ENCODE results near the gene WDR88.
"Not testable (repeated sequence)": the region's sequence is repeated elsewhere in the genome, so short reads cannot be mapped to it uniquely, and the experiment has no call there.

WDR88 gene
- total RNA-seq: 0 to 0.05 reads per million in 2 donors

- no peak for DNase-seq
Measured at GRCh38 chr19:33132021-33132420, at the start of gene WDR88. Gene WDR88 (plus strand): TSS chr19:33132114. CDS start chr19:33132170, 56 bp downstream.

GRCh38 chr19:33085570-33086128, 46.3 kb upstream of the WDR88 start:
- no peak for DNase-seq

- no peak for DNase-seq
Measured at GRCh38 chr19:33086955-33087354, 45.0 kb upstream of the WDR88 start.

GRCh38 chr19:33089010-33089409, 42.9 kb upstream of the WDR88 start:
- DNase-seq: no peak

DNA sequence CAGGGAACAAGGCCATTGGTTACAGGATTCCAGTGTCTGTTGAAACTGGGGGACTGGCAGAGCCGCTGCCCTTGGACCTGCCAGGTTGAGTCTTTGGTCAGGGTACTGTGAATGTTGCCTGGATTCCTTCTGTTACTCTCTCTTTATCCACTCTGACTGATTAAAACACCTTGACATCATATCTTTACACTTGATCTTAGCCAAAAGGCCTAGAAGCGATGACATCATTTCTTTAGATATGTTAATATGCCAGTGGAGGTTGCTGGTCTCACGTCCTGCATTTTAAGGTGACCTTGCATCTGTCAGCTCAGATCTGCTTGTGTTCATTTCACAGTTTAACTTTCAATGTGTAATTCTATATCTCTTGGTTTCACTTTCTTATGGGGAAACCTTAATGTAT, 41.7 kb upstream of the WDR88 start:
- DNase-seq: no peak

DNA sequence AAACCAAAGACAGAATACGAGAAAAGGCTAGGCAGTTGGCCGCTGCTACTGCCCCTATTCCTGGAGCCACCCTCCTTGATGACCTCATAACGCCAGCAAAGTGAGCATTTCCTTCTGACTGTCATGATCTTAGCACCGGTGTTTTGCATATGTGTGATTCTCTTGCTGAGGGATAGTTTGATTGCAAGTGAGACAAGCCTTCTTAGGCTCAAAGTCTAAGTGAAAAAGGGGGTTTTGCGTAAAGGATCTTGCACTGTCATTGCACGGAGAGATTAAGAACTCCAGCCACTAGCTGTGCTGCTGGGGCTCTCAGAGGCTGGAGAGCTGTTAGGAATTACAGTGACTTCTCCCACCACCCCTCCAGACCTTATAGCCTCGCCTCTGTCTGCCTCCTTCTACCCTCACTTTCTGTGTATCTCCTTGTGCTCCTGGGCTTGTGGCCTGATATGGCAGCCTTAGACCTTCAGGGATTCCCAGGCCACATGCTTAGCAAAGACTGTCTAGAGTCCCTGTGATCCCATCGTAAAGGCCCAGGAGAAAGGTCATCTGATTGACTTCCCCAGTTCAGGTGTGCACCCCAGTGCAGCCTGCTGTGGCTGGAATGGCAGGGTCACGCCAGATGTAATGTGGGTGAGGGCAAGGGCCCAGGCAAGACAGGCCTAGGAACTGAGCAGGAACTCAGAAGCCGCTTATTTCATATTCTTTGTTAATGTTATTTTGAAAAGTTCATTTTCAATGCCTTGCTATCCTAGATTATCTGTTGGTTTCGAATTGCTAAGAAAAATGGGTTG, 38.3 kb upstream of the WDR88 start:
- no peak for DNase-seq

GRCh38 chr19:33094436-33095067, 37.4 kb upstream of the WDR88 start:
- no peak for DNase-seq

- no peak for DNase-seq
Measured at GRCh38 chr19:33096005-33096404, 35.9 kb upstream of the WDR88 start.

- no peak for DNase-seq
Measured at GRCh38 chr19:33098055-33098534, 33.8 kb upstream of the WDR88 start.

DNA sequence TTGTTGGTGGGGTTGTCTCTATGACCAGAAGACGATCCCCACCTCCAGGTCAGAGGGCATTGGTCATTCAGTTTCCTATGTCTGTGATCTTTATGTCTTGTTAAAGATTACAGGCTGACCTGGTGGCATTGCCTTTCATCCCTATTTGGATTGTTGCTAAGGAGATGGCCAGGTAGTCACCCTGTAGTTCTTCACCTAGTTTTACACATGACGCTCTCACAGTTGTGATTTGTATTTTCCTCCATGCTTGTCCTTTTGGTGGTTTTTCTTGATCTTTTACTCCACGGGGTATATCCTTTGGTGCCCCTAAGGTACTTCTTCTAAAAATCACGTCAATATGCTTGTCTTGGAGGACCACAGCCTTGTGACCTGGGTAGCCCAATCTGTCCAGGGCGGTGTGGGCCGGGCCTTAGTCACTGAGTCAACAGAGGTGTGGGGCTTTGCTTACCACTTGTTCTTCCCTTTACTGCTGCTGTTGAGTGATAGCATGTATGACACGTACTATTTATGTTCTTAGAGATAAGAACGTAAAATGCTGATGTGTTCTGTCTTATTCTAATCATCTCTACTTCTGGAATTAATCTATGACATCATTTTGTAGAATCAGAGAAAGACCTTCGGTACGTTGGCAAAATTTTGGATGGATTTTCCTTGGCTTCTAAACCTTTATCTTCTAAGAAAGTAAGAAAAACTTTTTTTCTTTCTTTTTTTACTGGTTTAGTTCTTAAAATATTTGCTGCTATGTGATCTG, 30.8 kb upstream of the WDR88 start:
- no peak for DNase-seq

- no peak for DNase-seq
Measured at GRCh38 chr19:33102893-33103292, 29.0 kb upstream of the WDR88 start.

- no peak for DNase-seq
Measured at GRCh38 chr19:33108161-33108560, 23.8 kb upstream of the WDR88 start.

DNA sequence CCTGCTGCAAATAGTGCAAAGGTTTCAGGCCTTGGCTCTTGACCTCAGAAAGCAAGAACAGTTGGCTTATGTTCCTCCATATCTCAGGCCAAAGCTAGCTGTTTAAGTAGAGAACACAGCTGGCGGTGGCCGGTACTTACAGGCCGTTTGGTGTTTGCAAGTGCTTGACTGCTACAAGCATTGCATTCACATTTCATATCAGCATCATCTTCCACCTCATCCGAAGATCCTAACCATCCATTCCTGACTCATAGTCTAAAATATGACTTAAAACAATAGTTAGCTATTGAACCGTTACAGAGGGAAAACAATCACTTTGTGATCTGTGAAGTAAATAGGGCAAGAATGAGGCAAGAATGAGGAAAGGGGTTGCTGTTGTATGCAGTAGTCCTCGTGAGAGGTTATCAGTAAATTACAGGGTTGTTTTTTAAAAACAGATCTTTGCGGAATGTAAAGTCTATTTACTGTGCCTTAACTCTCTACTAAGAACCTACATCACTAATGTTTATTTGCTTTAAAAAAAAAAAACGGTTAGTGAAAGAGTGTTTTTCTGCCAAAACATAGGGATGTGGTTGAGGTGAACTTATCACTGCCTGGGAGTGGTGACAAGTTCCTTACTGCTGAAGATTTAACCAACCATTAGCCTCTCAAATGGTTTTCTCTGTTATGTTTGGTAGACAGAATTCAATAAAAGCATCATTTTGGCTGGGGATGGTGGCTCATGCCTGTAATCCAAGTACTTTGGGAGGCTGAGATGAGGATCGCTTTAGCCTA, 21.6 kb upstream of the WDR88 start:
- DNase-seq: no peak

DNA sequence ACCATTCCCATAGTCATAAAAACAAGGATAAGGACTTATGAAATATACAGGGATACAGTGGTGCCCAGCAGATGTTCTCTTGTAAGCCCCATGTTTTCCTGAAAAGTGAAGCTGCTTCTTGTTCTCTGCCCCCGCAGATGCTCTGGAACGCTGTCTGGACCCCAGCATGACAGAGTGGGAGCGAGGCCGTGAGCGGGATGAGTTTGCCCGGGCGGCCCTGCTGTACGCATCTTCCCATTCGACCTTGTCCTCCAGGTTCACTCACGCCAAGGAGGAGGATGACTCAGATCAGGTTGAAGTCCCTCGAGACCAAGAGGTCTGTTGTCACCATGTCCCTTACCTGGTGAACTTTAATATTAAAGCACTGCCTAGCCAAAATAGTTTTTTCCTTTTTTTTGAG, 20.3 kb upstream of the WDR88 start:
- no peak for DNase-seq

DNA sequence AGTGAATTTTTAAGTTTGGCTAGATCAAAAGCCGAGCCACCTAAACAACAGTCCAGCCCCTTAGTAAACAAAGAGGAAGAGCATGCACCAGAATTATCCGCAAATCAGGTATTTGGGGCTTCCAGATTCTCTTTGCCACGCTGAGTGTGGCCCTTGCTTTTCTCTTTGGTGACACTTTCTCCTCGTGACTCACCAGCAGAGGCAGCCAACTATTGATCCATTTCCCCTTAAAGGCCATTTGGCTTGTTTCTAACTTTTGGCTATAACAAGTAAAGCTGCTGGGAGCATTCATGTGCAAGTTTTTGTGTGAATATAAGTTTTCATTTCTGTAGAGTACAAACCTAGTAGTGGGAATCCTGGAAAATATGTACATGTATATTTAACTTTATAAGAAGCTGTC, 17.6 kb upstream of the WDR88 start:
- no peak for DNase-seq

DNA sequence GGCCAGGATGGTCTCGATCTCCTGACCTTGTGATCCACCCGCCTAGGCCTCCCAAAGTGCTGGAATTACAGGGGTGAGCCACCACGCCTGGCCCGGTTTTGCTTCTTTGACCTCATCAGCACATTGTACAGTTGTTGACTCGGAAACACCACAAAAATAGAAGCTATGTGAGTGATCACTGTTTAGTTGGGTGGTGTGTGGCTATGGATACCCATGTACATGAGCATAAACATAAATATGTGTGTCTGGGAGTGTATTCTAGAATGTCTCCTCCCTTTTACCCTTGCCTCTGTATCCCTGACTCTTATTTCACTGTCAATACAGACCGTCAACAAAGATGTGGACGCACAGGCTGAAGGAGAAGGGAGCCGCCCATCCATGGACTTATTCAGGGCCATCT, 14.4 kb upstream of the WDR88 start:
- no peak for DNase-seq

GRCh38 chr19:33118643-33119042, 13.3 kb upstream of the WDR88 start:
- DNase-seq: no peak

DNA sequence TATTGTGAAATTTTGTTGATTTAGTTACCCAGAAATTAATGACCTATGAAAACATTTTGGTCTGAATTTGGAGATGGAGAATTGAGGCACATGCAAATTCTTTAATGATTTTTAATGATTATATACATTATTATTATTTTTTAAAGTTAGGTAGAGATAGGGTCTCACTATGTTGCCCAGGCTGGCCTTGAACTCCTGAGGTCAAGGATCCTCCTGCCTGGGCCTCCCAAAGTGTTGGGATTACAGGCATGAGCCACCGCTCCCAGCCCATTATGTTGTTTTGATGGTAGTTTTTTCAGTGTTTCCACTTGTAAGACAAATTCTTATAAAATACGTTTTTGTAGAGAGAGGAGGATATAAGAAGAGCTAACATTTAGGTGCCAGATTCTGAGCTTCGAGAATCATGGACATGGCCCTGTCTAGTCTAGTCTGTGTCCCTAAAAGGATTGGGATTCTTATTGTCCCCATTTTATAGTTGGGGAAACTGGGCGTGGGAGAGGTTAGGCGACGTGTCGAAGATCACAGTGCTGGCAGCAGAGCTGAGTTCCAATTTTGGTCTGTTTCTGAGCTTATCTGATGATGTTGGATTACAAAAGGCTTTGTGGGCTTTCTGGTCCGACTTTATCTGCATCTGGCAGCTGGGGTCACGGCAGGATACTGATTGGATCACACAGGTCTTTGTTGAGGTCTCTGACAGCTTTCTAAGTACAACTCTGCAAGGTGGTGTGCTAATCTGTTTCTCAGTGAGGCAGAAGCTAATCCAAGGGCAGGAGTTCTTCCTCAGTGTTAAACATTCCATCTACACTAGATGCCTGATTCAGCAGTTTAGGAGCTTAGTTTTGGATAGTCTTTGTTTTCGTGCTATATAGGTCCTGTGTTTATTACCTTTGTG, 7.5 kb upstream of the WDR88 start:
- DNase-seq: no peak

- DNase-seq: no peak
Measured at GRCh38 chr19:33125929-33126388, 6.0 kb upstream of the WDR88 start.

GRCh38 chr19:33126712-33127111, 5.2 kb upstream of the WDR88 start:
- DNase-seq: not testable (repeated sequence)

- no peak for DNase-seq
Measured at GRCh38 chr19:33129901-33130300, 2.0 kb upstream of the WDR88 start.
